ENCODE results near the gene GPATCH3.
"Not testable (repeated sequence)": the region's sequence is repeated elsewhere in the genome, so short reads cannot be mapped to it uniquely, and the experiment has no call there.

GPATCH3 gene, protein sequence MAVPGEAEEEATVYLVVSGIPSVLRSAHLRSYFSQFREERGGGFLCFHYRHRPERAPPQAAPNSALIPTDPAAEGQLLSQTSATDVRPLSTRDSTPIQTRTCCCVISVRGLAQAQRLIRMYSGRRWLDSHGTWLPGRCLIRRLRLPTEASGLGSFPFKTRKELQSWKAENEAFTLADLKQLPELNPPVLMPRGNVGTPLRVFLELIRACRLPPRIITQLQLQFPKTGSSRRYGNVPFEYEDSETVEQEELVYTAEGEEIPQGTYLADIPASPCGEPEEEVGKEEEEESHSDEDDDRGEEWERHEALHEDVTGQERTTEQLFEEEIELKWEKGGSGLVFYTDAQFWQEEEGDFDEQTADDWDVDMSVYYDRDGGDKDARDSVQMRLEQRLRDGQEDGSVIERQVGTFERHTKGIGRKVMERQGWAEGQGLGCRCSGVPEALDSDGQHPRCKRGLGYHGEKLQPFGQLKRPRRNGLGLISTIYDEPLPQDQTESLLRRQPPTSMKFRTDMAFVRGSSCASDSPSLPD
- total RNA-seq = 19.7 to 36.8 reads per million in 2 experiments

DNA sequence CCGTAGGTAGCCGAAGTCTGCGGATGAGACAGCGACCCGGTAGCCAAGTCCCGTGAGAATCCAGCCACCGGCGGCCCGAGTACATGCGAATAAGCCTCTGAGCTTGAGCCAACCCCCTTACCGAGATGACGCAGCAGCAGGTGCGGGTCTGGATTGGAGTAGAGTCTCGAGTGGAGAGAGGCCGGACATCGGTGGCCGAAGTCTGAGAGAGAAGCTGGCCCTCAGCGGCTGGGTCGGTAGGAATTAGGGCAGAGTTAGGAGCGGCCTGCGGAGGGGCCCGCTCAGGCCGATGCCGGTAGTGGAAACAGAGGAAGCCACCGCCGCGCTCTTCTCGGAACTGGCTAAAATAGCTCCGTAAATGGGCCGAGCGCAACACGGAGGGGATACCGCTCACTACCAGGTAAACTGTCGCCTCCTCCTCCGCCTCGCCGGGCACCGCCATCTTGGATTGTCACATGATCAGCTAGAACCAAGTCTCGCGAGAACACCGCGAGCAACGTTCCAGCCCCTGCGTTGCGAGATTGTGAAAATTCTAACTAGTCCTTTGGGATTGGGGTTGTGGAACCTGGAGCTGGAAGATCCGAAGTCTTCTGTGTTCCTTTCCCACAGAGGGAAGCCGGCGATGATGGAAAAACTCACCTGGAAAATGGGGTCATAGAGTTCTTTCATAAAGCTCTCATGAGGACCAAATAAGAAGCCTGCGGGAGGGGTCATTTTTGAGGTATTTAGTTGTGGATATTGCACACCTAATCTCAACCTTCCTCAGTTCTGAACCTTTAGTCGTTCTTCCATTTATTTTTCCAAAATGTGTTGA lies at the start of gene GPATCH3:
Gene GPATCH3 (minus strand): TSS at position 467 of the 814 bp plus-strand sequence. CDS start 25 bp downstream, at position 442.
- peak; percentile 82 for DNase-seq (ENCODE audit: low read depth)

DNA sequence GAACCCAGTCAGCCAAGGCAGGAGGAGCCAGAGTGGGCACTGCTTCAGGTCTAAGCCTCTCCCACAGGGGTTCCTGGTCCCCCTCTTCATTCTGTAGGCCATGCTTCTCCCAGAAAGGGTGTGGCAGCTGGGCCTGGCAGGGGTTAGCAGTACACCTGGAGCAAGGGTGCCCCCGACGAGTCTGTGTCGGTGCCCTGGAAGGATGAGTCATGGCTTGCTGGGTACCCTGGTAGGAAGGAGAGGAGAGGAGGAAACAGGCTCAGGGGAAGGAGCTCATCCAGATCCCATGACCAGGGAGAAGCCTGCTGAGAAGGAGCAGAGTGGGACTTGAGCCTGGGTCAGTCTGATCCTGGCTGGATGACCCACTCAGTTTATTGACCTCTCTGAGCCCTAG lies 49.7 kb upstream of the GPATCH3 start:
- DNase-seq (ENCODE audit: low read depth) = no peak

DNA sequence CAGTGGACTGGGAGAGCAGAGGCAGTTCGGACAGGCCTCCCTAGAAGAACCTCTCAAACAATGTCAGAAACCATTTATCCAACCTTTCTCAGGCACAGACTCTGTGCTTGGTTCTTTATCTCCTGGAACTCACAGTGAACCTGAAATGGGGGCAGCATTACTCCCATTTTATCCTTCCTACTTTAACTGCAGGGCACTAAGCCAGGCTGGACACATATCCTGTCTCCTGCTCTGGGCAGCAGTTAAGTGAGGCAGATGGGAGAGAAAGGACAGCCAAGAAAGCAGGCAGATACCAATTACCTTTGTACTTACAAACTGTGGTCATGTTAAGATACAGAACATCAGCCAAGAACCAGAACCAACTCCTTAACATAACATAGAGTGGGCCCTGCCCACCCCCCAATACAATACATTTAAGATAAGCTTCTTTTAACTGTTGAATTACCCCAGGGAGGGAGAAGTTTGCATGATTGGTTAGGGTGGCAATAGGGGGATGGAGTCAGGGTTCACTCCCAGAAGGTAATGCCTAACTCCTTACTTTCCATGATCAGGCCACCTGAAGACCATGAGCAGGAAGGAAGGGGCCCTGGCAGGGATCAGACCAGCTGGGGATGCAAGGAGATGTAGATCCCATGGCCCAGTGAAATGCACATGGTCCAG lies 49.1 kb upstream of the GPATCH3 start:
- DNase-seq (ENCODE audit: low read depth) = no peak

DNA sequence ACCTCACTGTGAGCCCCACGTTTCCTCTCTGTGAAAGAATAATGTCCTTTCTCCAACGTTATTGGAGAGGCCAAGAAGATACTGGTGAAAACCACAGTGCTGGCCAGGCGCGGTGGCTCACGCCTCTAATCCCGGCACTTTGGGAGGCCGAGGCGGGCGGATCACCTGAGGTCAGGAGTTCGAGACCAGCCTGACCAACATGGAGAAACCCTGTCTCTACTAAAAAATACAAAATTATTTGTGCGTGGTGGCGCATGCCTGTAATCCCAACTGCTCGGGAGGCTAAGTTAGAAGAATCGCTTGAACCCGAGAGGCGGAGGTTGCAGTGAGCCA lies 48.4 kb upstream of the GPATCH3 start:
- not testable (repeated sequence) for DNase-seq (ENCODE audit: low read depth)

DNA sequence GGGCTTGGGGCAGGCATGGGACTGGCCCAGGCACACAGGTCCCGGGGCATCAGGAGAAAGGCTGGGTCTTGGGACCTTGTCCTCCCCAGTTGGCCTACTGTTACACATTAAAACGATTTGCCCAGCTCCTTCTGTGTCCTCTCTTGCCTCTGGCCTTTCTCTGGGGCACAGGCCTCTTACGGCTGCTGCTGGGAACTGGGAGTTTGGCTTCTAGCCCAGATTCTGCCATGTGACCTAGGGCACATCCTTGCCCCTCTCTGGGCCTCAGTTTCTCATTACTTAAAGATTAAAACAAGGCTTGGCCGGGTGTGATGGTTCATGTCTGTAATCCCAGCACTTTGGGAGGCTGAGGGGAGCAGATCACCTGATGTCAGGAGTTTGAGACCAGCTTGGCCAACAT lies 46.0 kb upstream of the GPATCH3 start:
- DNase-seq (ENCODE audit: low read depth) = no peak

DNA sequence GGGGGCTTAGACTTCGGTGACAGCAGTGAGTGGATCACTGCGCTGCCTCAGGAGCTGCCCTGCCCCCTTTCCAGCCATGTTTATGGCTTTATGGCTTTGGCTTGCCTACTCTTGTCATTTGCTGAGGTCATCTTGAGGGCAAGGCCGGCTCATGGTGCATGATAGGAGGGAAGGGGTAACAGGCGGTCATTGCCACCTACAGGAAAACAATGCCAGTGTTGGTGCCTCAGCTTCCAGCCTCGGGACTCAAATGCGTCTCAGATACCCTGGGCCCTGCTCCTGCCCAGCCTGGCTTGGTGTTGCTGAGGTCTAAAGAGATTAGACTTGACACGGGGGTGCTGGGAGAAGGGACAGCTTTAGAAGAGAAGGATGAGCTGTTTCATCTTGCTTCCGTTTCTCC lies 45.5 kb upstream of the GPATCH3 start:
- no peak for DNase-seq (ENCODE audit: low read depth)

DNA sequence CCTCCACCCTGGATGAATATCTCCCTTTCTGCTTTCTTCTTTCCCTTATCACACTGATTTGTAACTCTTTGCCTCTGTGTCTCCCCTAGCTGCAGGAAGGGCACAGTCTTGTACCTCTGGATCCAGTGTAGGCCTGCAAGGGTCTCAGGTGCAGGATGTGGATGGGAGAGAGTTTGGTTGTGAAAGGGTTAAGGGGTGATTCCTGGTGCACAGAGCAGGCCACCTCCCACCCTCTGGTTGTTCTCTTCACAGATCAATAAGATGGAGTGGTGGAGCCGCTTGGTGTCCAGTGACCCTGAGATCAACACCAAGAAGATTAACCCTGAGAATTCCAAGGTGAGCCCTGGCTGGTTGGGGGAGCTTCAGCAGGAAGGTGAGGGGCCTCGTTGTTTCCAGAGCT lies 44.9 kb upstream of the GPATCH3 start:
- no peak for DNase-seq (ENCODE audit: low read depth)

DNA sequence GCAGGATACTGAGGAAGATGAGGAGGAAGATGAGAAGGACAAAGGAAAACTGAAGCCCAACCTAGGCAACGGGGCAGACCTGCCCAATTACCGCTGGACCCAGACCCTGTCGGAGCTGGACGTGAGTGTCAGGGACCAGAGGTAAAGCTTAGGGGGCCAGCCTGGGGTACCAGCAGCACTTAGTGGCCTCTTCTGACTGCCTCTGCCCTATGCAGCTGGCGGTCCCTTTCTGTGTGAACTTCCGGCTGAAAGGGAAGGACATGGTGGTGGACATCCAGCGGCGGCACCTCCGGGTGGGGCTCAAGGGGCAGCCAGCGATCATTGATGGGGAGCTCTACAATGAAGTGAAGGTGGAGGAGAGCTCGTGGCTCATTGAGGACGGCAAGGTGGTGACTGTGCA lies 42.4 kb upstream of the GPATCH3 start:
- DNase-seq (ENCODE audit: low read depth) = no peak

DNA sequence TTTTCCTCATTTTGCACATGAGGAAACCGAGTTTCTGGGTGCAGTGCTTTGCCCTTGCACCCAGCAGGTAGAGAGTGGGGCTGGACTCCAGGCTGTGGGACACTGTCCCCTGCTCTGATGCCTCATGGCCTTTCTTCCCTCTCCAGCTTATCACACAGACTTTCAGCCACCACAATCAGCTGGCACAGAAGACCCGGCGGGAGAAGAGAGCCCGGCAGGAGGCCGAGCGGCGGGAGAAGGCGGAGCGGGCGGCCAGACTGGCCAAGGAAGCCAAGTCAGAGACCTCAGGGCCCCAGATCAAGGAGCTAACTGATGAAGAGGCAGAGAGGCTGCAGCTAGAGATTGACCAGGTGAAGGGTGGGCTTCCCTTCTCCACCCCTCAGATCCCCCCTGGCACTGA lies 41.0 kb upstream of the GPATCH3 start:
- no peak for DNase-seq (ENCODE audit: low read depth)

DNA sequence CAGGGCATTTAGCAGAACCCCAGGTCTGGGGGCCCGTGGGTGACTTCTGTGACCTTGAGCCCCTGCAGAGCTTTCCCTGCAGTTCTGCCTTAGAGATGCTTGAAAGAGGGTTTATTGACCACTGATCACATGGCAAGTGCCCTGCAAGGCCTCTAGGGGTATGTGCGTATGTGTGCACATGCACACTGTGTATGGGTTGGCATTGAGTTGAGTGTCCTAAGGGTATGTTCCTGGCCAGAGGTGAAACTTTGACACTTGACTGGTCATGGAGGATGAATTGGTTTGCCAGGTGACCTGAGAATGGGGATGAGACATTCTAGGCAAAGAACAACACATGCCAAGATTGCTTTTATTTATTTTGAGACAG lies 38.4 kb upstream of the GPATCH3 start:
- no peak for DNase-seq (ENCODE audit: low read depth)

DNA sequence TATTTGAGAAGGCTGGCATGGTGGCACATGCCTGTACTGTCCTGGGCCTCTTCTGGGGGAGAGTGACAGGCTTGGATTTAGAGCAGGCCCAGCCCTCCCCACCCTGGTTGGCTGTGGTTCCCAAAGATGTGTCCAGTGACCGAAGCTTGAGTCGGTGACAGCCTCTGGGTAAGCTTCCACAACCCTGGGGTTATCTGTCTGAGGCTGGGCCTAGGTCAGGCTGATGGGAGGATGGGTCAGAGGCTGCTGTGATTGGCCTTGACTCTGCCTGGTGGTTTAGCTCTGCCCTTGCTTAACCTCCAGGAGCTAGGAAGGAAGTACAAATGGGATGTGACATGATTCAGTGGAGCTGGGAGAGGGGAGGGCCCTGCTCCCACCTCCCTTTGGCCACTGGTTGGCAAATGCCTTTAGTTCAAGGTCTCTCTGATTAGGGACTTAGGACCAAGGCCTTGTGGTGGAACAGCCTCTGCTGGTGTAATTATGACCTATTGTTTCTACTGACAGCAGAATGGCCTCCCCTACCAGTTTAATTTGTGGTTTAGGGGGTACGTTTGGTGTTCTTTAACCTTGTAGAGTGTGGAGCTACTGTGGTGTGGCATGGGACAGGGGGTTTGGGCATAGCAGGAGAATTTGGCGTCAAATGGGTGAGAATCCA lies 37.9 kb upstream of the GPATCH3 start:
- DNase-seq (ENCODE audit: low read depth) = no peak

DNA sequence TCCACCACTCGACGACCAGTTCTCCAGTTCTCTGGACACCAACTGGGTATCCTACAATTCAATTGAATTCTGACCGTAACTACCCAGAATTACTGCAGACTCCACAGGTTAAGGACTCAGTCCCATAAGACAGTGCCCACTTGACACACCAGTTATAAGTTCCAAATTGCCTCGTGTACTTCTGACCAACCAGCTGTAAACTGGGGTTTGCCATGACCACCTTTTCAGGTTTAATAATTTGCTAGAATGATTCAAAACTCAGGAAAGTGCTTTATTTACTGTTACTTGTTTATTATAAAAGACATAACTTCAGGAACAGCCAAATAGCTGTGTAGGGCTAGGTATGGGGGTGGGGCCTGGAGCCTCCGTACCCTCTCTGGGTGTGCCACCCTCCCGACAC lies 36.6 kb upstream of the GPATCH3 start:
- DNase-seq (ENCODE audit: low read depth) = no peak

DNA sequence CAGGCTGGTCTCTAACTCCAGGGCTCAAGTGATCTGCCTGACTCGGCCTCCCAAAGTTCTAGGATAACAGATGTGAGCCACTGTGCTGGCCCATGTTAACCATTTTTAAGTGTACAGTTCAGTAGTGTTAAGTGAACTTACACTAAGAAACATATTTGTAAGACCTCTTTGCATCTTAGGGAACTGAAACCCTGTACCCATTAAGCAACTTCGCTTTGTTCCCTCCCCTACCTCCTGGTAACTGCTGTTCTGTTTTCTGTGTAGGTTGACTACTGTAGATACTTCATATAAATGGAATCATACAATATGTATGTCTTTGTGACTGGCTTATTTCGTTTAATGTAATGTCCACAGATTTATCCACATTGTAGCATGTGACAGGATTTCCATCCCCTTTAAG lies 32.3 kb upstream of the GPATCH3 start:
- DNase-seq (ENCODE audit: low read depth) = no peak

DNA sequence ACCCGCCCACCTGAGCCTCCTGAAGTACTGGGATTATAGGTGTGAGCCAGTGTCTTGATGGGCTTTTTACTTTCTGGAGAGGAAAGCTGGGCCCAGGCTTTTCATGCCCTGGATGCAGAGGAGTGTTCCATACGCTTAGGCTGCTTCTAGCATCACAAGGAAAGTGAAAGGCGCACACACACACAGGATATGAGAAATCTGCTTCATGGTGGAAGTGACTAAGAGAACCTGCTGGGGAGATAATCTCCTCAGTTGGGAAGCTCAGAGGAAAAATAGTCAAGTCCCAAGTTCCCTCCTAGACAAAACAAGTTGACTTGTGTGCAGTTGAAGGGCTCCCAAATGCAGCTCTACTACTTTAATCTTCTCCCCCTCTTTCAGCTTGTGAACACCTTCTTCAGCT lies 23.4 kb upstream of the GPATCH3 start:
- DNase-seq (ENCODE audit: low read depth) = no peak

DNA sequence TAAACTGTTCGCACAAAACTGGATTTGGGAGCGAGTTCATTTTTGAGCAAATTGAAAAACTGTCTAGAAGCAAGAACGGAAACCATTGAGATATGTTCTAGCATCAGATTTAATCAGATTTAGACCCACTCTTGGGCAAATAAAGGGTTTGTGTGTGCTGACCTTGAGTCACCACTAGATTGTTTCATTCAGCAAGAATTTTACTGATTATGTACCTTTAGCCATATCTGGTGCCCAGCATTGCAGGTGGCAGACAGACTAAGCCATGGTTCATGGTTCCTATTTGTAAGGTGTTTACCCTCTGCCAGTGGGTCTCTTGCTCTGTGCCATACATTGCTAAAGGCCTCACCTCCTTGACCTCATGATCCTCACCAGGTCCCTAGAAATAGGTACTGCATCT lies 22.6 kb upstream of the GPATCH3 start:
- DNase-seq (ENCODE audit: low read depth) = no peak

DNA sequence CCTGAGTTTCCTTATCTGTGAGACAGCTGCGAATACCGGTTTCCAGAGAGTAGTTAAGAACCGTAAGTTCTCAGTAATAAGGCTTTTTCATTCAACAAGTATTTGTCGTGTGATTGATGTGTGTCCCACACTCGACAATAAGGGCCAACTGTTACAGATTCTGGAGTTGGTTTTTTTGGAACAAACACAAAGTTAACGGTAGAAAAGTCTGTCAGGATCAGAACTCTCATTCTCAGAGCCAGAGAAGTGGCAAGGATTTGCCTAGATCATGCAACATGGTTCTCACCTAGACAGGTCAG lies 22.1 kb upstream of the GPATCH3 start:
- no peak for DNase-seq (ENCODE audit: low read depth)

DNA sequence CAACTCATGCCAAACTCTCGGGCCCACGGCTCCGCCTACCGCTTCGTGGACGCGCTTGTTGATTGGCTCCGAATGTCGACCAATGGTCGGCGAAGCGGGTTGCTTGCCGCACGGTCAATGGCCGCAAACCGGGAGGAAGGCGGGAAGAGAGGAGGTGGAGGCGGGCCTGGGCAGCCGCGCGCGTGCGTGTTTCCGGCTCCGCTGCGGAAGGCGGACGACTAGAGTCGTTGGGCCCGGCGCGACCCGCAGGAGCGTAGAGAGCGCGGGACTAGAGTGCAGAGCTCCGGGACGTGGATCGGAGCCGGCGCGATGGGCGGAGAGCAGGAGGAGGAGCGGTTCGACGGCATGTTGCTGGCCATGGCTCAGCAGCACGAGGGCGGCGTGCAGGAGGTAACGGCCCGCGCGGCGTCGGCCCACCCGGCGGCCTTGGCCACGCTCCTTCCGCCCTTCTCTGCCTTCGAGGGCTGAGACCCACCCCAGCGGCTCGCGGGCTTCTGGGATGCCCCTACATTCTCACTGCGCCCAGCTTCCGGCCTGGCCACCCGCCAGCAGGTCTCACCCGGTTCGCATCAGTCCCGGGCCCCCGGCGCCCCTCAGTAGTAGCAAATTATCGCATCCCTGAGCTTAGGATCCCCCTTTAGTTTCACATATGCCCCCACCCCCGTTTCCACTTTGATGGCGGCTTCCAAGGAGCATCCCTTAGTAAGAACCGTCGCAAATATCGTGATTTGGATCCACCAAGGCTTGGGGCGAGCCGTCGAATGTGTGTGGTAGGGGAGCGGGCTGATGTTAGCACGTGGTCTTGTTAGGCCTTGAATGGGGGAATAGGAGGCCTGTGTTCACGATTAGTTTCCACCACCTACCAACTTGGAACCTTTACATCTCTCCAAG lies 21.5 kb upstream of the GPATCH3 start, which contains the start of gene NUDC:
Gene NUDC (plus strand): TSS at position 204 of the 891 bp plus-strand sequence. CDS start 106 bp downstream, at position 310.
- peak; percentile 93 for DNase-seq (ENCODE audit: low read depth)

DNA sequence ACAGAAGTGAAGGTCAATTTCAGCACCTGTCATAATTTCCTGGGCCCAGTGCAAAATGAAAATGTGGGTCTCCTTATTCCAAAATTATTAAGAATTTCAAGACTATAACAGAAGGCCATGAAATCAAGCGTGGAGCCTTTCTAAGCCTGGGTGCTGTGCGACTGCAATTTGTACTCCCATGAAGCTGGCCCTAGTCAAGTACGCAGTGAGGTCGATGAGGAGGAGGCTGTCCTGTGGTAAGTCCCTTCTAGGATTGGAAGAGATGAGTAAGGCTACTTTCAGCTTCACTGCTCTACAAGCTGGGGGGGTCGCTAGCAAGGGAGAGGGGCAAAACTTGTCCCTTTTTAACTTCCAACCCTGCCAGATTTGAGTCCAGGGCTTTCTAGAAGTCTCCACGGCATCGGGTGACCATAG lies 20.9 kb upstream of the GPATCH3 start:
- no peak for DNase-seq (ENCODE audit: low read depth)

DNA sequence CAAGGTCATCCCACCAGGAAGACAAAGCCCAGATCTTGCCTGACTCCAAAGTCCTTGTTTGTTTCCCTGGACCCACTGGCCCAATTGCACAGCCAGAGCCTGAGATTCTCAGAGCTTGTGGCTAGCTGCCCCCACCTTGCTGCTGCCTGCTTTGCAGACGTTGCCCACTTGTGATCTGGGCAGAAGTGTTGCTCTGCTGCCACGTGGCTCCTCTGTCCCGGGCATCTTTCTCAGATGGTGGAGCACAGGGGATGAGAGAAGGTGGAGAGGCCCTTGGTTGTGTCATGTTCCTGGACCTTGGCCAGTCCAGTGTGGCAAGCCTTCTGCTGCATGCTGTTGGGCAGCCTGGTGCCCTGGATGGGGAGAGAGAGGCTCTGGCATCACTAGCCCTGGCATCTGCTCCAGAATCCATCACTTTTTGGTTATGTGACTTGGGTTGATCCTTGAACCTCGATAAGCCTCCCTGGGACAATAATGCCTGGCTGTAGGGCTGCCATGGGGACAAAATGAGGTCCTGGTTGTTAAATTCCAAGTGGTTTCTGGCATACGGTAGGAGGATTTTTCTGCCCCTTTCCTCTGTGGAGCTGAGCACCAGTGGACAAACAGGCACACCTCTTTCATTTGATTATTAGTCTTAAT lies 15.1 kb upstream of the GPATCH3 start:
- DNase-seq (ENCODE audit: low read depth) = no peak

DNA sequence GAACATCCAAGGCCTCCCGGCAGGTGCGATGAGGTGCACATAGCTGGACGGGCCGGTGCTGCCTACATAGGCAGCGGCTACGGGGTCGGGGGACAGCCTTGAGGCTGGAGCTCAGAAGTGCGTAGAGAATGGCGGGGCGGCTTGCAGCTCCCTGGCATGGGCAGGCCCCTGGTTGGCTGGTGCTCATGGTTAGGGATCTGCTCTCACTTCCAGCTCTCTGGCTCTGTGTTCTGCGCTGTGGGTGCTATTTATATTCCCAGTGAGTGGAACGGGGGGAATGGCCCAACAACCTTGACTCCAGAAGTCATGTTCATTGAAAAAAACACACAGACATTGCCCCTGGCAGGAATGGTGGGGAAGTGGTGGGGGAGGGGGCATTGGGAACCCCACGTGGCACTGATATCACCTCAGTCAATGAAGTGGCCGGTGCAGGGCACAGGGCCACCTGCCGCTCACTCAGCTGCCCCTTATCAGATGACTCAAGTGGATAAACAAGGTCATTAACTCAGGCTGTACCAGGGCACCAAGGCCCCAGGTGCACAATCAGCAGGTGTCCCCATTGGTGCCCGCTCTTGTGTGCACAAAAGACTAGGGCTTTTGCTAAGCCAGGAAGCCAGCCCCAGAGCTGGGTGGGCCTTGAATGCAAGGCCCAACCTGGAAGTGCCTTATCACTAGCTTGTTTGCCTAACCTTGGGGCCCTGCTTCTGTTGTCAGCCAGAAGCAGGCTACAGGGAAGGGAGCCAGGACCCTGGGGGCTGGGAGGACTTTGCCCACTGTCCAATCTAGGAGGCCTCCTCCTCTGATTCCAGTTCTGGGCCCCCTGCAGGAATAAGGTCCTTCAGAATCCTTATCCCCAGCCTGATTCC lies 13.7 kb upstream of the GPATCH3 start, which contains the start of gene NR0B2:
Gene NR0B2 (minus strand): TSS at position 222 of the 866 bp plus-strand sequence. CDS start 35 bp downstream, at position 187.
- DNase-seq (ENCODE audit: low read depth) = no peak
